ENCODE results near the gene RNU6-9.

The RNU6-9 gene

DNA sequence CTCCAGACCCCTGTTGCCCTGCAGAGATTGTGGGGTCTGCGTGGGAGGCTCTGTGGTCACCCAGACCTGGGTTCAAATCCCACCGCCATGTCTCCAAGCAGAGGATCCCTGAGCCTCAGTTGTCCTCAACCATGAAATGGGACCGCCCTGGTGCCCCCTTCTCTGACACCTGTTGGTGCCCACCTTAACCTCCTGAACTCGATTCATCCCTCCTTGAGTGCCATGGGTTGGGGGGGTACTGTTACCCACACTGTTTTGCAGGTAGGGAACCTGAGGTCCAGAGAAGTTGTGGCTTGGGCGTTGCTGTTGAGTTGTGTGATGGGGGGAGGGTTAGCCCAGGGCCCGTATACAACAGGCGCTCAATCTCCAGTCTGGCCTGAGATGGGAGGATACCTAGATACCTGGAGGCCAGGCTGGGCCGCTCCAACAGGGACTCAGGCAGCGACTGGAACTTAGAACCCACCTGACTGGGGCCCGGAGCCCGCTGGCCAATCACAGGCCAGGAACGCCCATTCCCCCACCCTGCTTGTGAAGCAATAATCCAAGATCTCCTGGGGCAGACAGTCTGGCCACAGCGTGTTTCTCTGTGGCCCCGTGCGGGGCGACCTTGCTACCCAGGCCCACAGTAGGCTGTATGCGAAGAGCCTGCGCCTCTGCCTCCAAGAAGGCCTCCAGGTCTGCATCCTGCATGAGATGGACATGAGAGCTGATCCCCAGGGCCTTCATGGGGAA lies 35.4 kb downstream of the RNU6-9 start (continued):
- TF ChIP-seq TCF4 (CRISPR knock-in tag; IDR thresholded peaks at IDR 0.05; ENCODE audit: borderline replicate concordance) (no peak), ZC3H10 (CRISPR knock-in tag; IDR thresholded peaks at IDR 0.05) (no peak), OSR1 (CRISPR knock-in tag; IDR thresholded peaks at IDR 0.05) (no peak), ZFP3 (CRISPR knock-in tag; IDR thresholded peaks at IDR 0.05) (no peak), ZNF70 (CRISPR knock-in tag; IDR thresholded peaks at IDR 0.05) (no peak)
- TF ChIP-seq, protein P1, sequence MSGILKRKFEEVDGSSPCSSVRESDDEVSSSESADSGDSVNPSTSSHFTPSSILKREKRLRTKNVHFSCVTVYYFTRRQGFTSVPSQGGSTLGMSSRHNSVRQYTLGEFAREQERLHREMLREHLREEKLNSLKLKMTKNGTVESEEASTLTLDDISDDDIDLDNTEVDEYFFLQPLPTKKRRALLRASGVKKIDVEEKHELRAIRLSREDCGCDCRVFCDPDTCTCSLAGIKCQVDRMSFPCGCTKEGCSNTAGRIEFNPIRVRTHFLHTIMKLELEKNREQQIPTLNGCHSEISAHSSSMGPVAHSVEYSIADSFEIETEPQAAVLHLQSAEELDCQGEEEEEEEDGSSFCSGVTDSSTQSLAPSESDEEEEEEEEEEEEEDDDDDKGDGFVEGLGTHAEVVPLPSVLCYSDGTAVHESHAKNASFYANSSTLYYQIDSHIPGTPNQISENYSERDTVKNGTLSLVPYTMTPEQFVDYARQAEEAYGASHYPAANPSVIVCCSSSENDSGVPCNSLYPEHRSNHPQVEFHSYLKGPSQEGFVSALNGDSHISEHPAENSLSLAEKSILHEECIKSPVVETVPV (CRISPR knock-in tag; IDR thresholded peaks at IDR 0.05), result no peak

DNA sequence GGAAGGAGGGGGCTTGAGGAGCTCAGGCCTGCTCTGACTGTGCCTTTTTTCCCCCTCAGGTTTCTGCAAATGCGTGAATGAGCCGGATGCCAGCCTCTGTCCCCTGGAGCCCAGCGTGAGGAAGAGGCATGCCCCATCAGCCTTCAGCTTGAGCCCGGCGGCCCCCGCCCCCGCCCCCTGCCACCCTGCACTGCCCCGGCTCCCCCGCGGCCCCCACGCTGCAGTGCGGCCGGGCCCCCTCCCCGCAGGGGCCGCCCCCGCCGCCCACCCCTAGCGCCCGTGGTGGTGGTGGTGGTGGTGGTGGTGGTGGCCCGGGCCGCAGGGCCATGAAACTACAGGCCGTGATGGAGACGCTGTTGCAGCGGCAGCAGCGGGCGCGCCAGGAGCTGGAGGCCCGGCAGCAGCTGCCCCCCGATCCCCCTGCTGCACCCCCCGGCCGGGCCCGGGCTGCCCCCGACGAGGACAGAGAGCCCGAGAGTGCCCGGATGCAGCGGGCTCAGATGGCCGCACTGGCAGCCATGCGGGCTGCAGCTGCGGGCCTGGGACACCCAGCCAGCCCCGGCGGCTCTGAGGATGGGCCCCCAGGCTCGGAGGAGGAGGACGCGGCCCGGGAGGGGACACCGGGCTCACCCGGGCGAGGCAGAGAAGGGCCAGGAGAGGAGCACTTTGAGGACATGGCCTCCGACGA lies 36.1 kb downstream of the RNU6-9 start:
- TF ChIP-seq RARB (CRISPR knock-in tag; IDR thresholded peaks at IDR 0.05) (no peak), TOX (CRISPR knock-in tag; IDR thresholded peaks at IDR 0.05; ENCODE audit: borderline replicate concordance) (no peak), PPARA (CRISPR knock-in tag; IDR thresholded peaks at IDR 0.05; ENCODE audit: borderline replicate concordance) (no peak), ZNF70 (CRISPR knock-in tag; IDR thresholded peaks at IDR 0.05) (no peak), ZC3H10 (CRISPR knock-in tag; IDR thresholded peaks at IDR 0.05) (no peak)
- TF ChIP-seq, protein P2, sequence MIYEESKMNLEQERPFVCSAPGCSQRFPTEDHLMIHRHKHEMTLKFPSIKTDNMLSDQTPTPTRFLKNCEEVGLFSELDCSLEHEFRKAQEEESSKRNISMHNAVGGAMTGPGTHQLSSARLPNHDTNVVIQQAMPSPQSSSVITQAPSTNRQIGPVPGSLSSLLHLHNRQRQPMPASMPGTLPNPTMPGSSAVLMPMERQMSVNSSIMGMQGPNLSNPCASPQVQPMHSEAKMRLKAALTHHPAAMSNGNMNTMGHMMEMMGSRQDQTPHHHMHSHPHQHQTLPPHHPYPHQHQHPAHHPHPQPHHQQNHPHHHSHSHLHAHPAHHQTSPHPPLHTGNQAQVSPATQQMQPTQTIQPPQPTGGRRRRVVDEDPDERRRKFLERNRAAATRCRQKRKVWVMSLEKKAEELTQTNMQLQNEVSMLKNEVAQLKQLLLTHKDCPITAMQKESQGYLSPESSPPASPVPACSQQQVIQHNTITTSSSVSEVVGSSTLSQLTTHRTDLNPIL (CRISPR knock-in tag; IDR thresholded peaks at IDR 0.05; ENCODE audit: low read depth), result no peak
- ATAC-seq, result no peak

DNA sequence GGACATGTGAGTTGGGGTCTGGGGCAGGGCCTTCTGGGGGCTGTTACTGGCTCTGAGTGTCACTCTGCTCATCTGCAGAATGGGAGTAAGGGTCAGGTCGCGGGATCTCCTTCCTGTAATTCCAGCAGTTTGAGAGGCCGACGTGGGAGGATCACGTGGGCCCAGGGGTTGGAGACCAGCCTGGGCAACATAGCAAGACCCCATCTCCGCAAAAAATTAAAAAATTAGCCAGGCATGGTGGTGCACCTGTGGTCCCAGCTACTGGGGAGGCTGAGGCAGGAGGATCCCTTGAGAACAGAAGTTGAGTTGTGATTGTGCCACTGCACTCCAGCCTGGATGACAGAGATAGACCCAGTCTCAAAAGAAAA lies 36.6 kb downstream of the RNU6-9 start:
- no peak for ATAC-seq
- TF ChIP-seq ZFP30 (CRISPR knock-in tag; IDR thresholded peaks at IDR 0.05) (no peak), ARNTL (CRISPR knock-in tag; IDR thresholded peaks at IDR 0.05; ENCODE audit: borderline replicate concordance, low read depth) (no peak), OSR1 (CRISPR knock-in tag; IDR thresholded peaks at IDR 0.05) (no peak), GLIS3 (CRISPR knock-in tag; IDR thresholded peaks at IDR 0.05) (no peak), ZNF565 (CRISPR knock-in tag; conservative IDR thresholded peaks at IDR 0.05; ENCODE audit: low read depth) (no peak), CSDC2 (CRISPR knock-in tag; IDR thresholded peaks at IDR 0.05) (no peak), BACH2 (CRISPR knock-in tag; IDR thresholded peaks at IDR 0.05; ENCODE audit: borderline replicate concordance) (no peak), TOX (CRISPR knock-in tag; IDR thresholded peaks at IDR 0.05; ENCODE audit: borderline replicate concordance) (no peak), ZNF8 (CRISPR knock-in tag; IDR thresholded peaks at IDR 0.05) (no peak), ZC3H10 (CRISPR knock-in tag; IDR thresholded peaks at IDR 0.05) (no peak), ESRRG (CRISPR knock-in tag; IDR thresholded peaks at IDR 0.05) (no peak), RARB (CRISPR knock-in tag; IDR thresholded peaks at IDR 0.05) (no peak), ISL1 (CRISPR knock-in tag; IDR thresholded peaks at IDR 0.05) (no peak), ZNF70 (CRISPR knock-in tag; IDR thresholded peaks at IDR 0.05) (no peak), ZFP3 (CRISPR knock-in tag; IDR thresholded peaks at IDR 0.05) (no peak)
- TF ChIP-seq, protein P2 (CRISPR knock-in tag; IDR thresholded peaks at IDR 0.05; ENCODE audit: low read depth), result no peak
- TF ChIP-seq, protein P3, sequence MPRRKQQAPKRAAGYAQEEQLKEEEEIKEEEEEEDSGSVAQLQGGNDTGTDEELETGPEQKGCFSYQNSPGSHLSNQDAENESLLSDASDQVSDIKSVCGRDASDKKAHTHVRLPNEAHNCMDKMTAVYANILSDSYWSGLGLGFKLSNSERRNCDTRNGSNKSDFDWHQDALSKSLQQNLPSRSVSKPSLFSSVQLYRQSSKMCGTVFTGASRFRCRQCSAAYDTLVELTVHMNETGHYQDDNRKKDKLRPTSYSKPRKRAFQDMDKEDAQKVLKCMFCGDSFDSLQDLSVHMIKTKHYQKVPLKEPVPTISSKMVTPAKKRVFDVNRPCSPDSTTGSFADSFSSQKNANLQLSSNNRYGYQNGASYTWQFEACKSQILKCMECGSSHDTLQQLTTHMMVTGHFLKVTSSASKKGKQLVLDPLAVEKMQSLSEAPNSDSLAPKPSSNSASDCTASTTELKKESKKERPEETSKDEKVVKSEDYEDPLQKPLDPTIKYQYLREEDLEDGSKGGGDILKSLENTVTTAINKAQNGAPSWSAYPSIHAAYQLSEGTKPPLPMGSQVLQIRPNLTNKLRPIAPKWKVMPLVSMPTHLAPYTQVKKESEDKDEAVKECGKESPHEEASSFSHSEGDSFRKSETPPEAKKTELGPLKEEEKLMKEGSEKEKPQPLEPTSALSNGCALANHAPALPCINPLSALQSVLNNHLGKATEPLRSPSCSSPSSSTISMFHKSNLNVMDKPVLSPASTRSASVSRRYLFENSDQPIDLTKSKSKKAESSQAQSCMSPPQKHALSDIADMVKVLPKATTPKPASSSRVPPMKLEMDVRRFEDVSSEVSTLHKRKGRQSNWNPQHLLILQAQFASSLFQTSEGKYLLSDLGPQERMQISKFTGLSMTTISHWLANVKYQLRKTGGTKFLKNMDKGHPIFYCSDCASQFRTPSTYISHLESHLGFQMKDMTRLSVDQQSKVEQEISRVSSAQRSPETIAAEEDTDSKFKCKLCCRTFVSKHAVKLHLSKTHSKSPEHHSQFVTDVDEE (CRISPR knock-in tag; IDR thresholded peaks at IDR 0.05), result no peak
- TF ChIP-seq, protein P4, sequence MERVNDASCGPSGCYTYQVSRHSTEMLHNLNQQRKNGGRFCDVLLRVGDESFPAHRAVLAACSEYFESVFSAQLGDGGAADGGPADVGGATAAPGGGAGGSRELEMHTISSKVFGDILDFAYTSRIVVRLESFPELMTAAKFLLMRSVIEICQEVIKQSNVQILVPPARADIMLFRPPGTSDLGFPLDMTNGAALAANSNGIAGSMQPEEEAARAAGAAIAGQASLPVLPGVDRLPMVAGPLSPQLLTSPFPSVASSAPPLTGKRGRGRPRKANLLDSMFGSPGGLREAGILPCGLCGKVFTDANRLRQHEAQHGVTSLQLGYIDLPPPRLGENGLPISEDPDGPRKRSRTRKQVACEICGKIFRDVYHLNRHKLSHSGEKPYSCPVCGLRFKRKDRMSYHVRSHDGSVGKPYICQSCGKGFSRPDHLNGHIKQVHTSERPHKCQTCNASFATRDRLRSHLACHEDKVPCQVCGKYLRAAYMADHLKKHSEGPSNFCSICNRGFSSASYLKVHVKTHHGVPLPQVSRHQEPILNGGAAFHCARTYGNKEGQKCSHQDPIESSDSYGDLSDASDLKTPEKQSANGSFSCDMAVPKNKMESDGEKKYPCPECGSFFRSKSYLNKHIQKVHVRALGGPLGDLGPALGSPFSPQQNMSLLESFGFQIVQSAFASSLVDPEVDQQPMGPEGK (CRISPR knock-in tag; IDR thresholded peaks at IDR 0.05; ENCODE audit: borderline replicate concordance), result no peak
- TF ChIP-seq, protein P1 (CRISPR knock-in tag; IDR thresholded peaks at IDR 0.05), result no peak

Data from SK-N-SH treated with all-trans-retinoic acid at 6 μM for 48 hours (cell line).